Motor neuron (in vitro differentiated cells): ENCODE measurements around the gene BMPR1B. TPM values are rescaled to one million over a fixed set of nuclear protein-coding genes. Genes with fewer than 3 reads are reported as not detected.

Source experiments
- ATAC-seq, 8 experiments: fragments of 200-7000 bp; cut with Tn5 transposase; replicated peaks in 6 of 8; 2 replicates each; pipeline ENCODE4 v1.8.0; 2021; ENCODE audit warnings: mild to moderate bottlenecking in 8 of 8, moderate library complexity in 8 of 8
- H3K27ac ChIP-seq, 2 donors: fragments of 250-450 bp; sonication (Bioruptor Pico); 2 replicates each; pipeline ENCODE4 v1.9.0; 2021; ENCODE audit warnings: antibody characterized with exemption in 2 of 2, mild to moderate bottlenecking in 2 of 2, moderate library complexity in 1 of 2
- H3K4me1 ChIP-seq, 2 donors: fragments of 250-450 bp; sonication (Bioruptor Pico); replicated peaks in 1 of 2; 2 replicates each; pipeline ENCODE4 v1.6.1; 2021; ENCODE audit warnings: antibody characterized with exemption in 2 of 2, mild to moderate bottlenecking in 2 of 2, moderate library complexity in 1 of 2
- H3K4me3 ChIP-seq, 5 donors: fragments of 250-450 bp; sonication (Bioruptor Pico); 2 replicates each; pipeline ENCODE4 v1.9.0; 2021; ENCODE audit warnings: antibody characterized with exemption in 5 of 5, mild to moderate bottlenecking in 5 of 5, moderate library complexity in 4 of 5
- WGBS, 10 experiments: fragments of 450-650 bp; shearing (Covaris generic); methylation state at CpG; one replicate each; pipeline ENCODE4 v1.0.0; 2022; 5-methylcytosine and 5-hydroxymethylcytosine counted together
- in situ Hi-C, 9 experiments: fragments of 400-800 bp; cut with MboI; loops; one replicate each; pipeline ENCODE4 v1.15.0; 2021; ENCODE audit warnings: low sequenced_read_pairs in 9 of 9, low pct_unique_long_range_greater_than_20kb in 2 of 9; ENCODE audit not compliant: unreplicated experiment in 9 of 9
- total RNA-seq, 8 experiments: library from RNA; unstranded; fragments of 300-600 nt; gene quantifications; 2 replicates each; pipeline versions ENCODE4 v1.2.3 to v1.2.4, GENCODE V29; 2022

The BMPR1B gene
- total RNA-seq, 8 experiments from 2014 or later = 0.17 to 69.0 (median 1.9) TPM

DNA sequence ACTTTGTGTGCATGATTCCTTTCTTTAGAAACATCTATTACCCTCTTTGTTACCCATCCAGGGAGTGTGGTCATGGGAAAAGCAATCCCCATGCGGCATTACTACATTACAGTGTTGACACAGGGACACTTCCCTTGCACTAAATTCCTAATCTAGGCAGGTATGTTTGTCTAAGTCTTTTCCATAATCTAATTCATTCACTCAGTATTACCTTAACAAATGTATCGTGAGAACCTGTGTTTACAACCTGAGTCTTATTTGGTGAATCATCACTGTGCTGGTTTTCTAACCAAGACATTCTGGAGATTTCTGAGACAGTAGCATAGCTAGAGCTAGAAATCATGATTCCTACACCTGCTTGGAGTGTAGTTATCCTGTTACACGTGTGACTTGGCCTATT, 326.8 kb downstream of the BMPR1B start:
- no peak for ATAC-seq
- no peaks in the 10 kb centered on the region for H3K4me1 ChIP-seq
- WGBS, 10 experiments = 79 to 100% (median 83%) methylated on average over 1 to 3 of the region's 3 CpGs; no CpG with 5 or more reads in 2 of the 10 experiments
- no peak overlapping the region for H3K4me3 ChIP-seq
- in situ Hi-C loops = no loop called here
- H3K27ac ChIP-seq = no peak overlapping the region

DNA sequence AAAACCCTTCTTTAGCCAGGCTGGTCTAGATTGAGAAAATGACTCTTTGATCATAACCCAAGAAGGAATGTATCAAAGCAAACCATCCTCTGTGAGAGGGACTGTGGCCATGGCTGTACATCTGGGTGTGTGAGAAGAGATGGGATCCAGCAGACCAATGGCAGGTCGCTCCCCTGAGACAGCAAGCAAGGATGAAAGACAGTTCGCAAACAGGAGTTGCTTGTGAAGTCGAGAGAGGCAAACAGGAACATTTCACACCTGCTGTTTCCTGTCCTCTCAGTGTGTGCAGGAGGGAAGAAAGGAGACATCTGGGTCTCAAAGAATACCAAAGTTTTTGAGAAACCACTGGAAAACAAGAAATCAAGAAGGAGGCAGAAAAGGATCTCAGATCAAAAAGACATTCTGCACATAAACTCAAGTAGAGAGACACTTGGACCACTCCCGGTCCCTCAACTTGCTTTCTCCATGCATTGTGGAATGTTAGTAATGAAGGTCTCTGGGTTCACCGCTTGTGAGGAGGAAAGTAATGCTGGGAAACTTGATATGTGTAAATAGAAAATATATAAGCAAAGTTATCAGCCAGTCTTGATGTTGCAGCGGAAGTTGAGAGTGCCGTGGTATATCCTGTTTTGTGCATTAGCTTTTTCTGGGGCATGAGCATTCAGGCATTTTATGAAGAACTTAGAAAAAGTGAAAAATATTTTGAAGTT, 327.5 kb downstream of the BMPR1B start:
- no peaks in the 10 kb centered on the region for H3K4me1 ChIP-seq
- H3K4me3 ChIP-seq = no peak overlapping the region
- 73 to 98% (median 92%) methylated on average over 2 to 7 of the region's 7 CpGs; no CpG with 5 or more reads in 1 of the 10 experiments for WGBS, 10 experiments
- in situ Hi-C loops = no loop called here
- H3K27ac ChIP-seq = no peak overlapping the region
- ATAC-seq = no peak

DNA sequence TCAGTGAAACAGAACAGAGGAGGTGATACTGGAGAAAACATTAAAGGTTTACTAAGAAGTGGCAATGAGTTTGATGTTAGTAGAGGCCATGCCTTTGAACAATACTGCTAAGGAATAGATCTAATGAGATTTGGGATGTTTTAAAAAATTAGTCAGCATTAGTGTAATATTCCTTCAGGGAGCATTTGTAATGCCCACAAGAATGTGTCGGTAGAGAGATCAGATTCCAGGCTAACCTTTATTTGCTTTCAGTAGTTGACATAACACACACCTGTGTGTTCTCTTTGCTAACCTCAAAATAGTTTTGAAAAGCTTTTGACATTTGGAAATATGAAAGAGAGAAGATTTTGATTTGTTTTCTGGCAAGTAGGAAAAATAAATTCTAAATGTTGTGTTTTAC, 328.8 kb downstream of the BMPR1B start:
- in situ Hi-C loops = no loop called here
- Histone ChIP-seq H3K27ac (no peak overlapping the region), H3K4me1 (no peaks in the 10 kb centered on the region), H3K4me3 (no peak overlapping the region)
- ATAC-seq = no peak
- 67 to 100% (median 100%) methylated on average over 1 of the region's 1 CpG; no CpG with 5 or more reads in 3 of the 10 experiments for WGBS, 10 experiments

DNA sequence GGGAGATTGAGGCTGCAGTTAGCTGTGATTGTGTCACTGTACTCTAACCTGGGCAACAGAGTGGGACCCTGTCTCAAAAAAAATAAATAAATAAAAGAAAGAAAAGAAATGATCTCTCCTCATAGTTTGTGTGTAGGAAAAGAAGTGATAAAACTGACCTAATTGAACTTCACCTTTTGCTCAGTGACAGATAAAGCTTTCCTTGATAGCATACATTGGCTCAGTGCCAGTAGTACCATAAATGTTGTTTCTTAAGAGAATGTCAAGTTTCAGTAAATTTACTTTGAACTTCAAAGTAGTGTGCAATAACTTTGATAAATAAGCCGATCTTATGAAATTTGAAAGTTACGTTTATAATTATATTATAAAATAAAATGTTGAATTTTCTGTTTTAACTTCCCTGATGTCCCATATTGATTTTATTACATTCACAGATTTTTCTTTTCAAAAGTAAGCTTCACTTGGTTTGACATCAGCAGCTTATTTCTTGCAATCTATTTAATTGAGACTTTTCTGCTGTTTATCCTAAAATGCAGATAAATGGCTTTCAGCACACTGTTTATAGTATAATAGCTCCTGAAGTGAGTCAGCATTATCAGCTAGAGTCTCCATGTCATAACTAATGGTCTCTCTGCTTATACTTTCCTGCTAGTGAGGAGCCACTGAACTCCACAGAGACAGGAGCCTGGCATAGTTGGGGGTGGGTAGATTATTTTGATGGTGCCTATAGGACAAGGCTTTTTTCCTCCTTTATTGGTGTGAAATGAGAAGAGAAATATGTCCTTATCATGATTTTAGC, 330.1 kb downstream of the BMPR1B start:
- no peak overlapping the region for H3K4me3 ChIP-seq
- peak in 5 of 8 experiments; percentile 23 to 65 (median 59) for ATAC-seq
- no peak overlapping the region for H3K27ac ChIP-seq
- 48 to 100% (median 96%) methylated on average over 1 to 2 of the region's 2 CpGs for WGBS, 10 experiments
- no peaks in the 10 kb centered on the region for H3K4me1 ChIP-seq
- in situ Hi-C loops = no loop called here

DNA sequence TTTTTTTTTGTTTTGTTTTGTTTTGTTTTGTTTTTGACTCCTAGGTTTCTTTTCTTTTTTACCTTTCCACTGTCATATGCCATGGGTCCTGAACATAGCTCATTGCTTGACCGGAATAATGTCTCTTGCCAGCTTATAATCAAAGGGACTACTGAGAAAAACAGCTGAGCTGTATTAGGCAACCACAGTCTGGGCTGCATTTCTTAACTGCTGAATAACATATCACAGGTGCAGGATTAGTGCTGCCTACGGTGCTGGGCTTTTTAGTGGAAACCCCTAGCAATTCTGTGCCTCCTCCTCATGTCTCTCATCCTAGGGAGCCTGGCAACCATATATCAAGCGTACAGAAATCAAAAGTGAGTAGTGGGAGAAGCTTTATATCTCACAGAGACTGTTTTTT, 333.5 kb downstream of the BMPR1B start:
- 25 to 100% (median 68%) methylated on average over 1 to 3 of the region's 3 CpGs for WGBS, 10 experiments
- in situ Hi-C loops = no loop called here
- peak in 1 of 8 experiments; percentile 20 for ATAC-seq
- no peak overlapping the region for H3K27ac ChIP-seq
- no peaks in the 10 kb centered on the region for H3K4me1 ChIP-seq
- no peak overlapping the region for H3K4me3 ChIP-seq

DNA sequence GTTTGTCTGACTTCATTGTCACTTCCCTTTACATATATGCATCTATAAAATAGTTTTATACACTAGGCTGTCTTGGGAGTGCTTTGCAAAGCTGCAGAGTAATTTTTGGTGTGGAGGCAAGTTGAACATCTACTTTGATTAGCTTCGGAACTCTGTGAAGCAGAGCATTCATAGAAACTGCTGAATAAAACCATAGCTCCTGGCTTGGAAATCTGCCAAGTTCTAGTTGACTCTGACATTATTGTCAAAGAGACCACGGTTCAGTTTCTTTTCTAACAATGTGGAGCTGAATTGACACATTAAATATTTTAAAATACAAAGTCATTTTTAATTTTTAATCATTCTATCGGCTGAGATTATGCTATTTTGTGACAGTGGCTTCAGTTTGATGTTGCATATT, 335.0 kb downstream of the BMPR1B start:
- Histone ChIP-seq H3K4me3 (no peak overlapping the region), H3K27ac (no peak overlapping the region), H3K4me1 (no peaks in the 10 kb centered on the region)
- in situ Hi-C loops = no loop called here
- peak in 1 of 8 experiments; percentile 53 for ATAC-seq
- 0 to 88% (median 53%) methylated on average over 1 to 3 of the region's 3 CpGs for WGBS, 10 experiments

DNA sequence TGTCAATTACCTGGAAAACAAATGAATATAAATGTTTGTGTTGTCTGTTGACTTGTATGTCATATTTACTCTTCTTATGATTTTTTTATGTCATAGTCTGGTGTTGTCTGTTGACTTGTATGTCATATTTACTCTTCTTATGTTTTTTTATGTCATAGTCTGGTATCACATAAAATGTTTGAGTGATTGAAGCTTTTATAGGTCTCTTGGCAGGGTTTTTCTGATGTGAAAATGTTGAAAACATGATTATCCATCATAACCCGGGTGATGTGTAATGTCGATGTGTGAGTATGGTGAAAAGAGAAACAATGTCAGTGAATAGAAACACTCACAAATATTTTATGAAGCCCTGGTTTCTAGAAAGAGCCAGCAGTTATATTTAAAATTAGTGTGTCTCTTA, 335.7 kb downstream of the BMPR1B start:
- WGBS, 10 experiments = 43 to 100% (median 100%) methylated on average over 1 to 2 of the region's 2 CpGs; no CpG with 5 or more reads in 2 of the 10 experiments
- Histone ChIP-seq H3K27ac (no peak overlapping the region), H3K4me1 (no peaks in the 10 kb centered on the region), H3K4me3 (no peak overlapping the region)
- in situ Hi-C loops = no loop called here
- ATAC-seq = no peak

DNA sequence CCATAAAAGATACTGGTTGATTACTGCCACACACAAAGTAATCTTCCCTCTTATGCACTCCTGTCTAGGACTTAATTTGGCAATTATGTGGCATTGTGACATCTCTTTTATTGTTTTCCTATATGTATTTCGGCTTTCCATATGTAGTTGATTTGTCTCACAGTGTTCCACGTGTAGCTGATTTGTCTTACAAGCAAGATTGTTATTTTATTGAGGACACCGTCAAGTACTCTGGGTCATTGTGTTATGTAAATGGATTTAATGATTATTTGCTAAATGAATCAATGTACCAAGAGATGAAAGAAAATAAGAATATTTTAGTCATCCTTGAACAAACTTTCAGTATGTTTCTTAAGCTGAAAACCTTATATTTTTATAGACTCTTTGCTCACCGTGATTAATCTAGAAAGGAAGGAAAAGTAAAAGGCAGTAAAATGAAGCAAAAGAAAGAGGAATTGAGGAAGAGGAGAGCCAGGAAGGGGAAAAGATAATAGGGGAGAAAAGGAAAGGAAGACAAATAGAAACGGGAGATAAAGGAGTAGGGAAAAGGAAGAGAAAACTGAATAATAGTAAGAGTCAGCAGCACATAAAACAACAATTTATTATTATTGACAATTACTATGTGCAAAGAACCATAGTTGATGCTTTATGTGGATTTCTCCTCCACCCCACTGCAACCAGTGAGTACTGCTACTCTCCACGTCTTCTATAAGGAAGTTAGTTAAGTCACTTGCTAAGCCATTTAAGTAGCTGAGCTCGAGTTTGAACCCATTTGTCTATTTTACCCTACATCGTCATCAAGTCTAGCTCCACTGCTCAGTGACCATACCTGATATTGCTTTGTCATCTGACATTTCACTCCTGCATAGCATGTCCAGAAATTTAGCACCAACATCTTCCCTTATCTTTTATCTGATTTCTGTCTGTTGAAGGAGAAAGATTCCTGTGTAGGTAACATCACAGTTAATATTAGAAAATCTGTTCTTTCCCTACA, 336.5 kb downstream of the BMPR1B start:
- WGBS, 10 experiments = 48 to 81% (median 66%) methylated on average over 3 to 8 of the region's 8 CpGs
- in situ Hi-C loops = no loop called here
- no peaks in the 10 kb centered on the region for H3K4me1 ChIP-seq
- H3K27ac ChIP-seq = no peak overlapping the region
- no peak for ATAC-seq
- no peak overlapping the region for H3K4me3 ChIP-seq

DNA sequence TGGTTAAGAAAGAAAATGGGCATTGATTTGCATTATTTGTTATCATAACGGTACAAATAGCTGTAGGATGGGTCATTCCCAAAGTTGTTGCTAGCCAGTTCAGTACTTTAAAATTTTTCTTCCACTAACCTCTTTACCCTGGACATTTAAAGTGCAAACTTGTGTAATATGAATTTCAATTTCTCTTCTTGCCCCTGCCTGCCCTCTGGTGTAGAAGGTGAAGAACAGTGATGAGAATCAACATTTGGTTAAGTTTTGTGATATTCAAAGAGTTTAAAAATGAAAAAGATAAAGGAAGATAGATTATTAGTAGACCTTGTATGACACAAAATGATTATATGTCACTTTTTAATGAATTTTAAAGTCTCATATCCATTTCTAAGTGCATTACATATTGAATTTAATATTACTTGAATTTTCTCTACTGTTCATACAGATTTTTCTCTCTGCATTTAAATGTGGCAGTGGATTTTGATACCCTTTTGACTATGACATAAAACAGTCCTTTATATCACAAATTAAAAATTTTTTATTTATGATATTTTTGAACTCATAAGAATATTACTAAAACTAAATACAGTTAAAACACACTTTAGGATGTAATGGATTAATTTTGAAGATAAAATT, 337.7 kb downstream of the BMPR1B start:
- WGBS, 10 experiments = 0 to 60% (median 17%) methylated on average over 1 of the region's 1 CpG; no CpG with 5 or more reads in 1 of the 10 experiments
- Histone ChIP-seq H3K27ac (no peak overlapping the region), H3K4me1 (no peaks in the 10 kb centered on the region), H3K4me3 (no peak overlapping the region)
- peak in 3 of 8 experiments; percentile 40 to 76 (median 68) for ATAC-seq
- in situ Hi-C loops = no loop called here

DNA sequence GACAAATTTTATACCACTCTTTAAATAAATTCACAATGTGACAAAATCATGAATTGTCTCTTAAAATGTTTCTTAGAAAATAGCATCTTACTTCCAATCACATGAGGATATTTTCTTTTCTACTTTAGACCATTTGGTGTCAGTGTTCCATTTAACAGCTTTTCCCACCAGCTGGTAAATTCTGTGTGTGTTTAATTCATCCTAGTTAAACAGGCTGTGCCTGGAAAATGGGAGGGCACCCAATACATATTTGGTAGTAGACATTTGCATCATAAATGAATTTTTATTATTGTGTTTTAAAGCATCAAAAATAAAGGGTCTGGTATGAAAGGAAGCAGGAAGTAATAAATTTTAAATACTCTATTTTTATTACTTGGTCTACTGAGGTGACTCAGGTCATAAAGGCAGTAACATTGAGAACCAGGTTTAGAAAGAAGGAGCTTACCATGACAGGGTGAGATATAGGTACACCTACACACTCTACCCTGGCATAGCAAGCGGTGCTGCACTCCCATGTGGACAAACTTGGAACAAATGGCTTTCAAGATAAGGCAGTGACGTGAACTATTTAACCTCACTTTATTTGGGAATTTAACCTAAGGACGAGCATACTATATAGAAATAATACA, 344.5 kb downstream of the BMPR1B start:
- Histone ChIP-seq H3K4me1 (no peaks in the 10 kb centered on the region), H3K27ac (no peak overlapping the region), H3K4me3 (no peak overlapping the region)
- 49 to 100% (median 91%) methylated on average over 1 to 3 of the region's 3 CpGs; no CpG with 5 or more reads in 2 of the 10 experiments for WGBS, 10 experiments
- no peak for ATAC-seq
- in situ Hi-C loops = loop anchor here in 7 of 9 experiments (10.0 to 25.0 kb wide), 5 partner anchors 340 to 490 kb away; partner anchors contain the start of gene BMPR1B (in 1 of the 7)

DNA sequence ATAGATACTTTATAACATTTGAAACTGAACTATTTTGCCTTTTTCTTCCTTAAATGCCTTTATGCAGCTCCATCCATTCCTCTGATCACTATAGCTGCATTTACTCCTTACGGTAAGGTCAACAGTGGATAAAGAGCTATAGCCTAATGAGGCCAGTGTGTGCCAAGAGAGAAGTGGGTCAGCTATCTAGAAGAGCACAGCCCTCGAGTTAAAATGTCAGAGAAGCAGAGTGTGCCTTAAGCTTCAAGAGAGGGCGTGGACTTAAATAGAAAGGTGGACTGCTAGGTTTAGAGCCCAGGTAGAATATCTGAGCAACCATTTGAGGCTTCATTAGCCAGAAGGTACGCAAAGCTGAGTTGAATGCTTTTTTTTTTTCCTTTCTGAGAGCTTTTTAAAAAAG, 347.4 kb downstream of the BMPR1B start:
- WGBS, 10 experiments = 25 to 100% (median 83%) methylated on average over 1 to 4 of the region's 4 CpGs
- no peak overlapping the region for H3K4me3 ChIP-seq
- in situ Hi-C loops = loop anchor here in 7 of 9 experiments (10.0 to 25.0 kb wide), 5 partner anchors 343 to 493 kb away; partner anchors contain the start of gene BMPR1B (in 1 of the 7)
- ATAC-seq = no peak
- H3K4me1 ChIP-seq = no peaks in the 10 kb centered on the region
- H3K27ac ChIP-seq = no peak overlapping the region

DNA sequence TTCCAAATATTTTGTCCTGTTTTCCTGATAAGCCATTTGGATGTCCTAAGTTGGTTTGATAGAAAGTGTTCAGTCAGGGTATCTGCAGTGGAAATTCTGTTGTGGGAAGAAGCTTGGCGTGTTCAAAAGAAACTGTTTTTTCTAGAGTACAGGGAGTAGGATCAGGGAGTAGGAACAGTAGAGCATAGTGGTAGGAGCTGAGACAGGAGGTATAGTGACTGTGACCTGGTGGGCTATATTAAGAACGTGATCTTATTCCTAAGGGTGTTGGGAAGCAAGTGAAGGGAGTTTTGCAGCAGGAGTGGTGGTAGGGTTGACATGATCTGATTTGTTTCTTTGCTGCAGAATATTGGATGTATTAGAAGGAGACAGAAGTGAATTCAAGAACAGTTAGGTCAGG, 348.2 kb downstream of the BMPR1B start:
- H3K27ac ChIP-seq = no peak overlapping the region
- WGBS, 10 experiments = 43 to 100% (median 85%) methylated on average over 1 to 2 of the region's 2 CpGs; no CpG with 5 or more reads in 2 of the 10 experiments
- in situ Hi-C loops = loop anchor here in 7 of 9 experiments (10.0 to 25.0 kb wide), 5 partner anchors 344 to 494 kb away; partner anchors contain the start of gene BMPR1B (in 1 of the 7)
- H3K4me3 ChIP-seq = no peak overlapping the region
- no peaks in the 10 kb centered on the region for H3K4me1 ChIP-seq
- no peak for ATAC-seq
